ENCODE data around the gene EEF2KMT. TPM values are rescaled to one million over a fixed set of nuclear protein-coding genes. Genes with fewer than 3 reads are reported as not detected.

Gene EEF2KMT
- total and polyA plus RNA-seq, 2 of the 13 experiments (the other 11 are each of a cell fraction or from before 2014, with no cell fraction given) = 10.7 to 26.9 TPM

- no peak for TF ChIP-seq SRSF9 (IDR thresholded peaks at IDR 0.05; ENCODE audit: borderline replicate concordance, insufficient read depth, low read depth, low read length, poor library complexity, severe bottlenecking)
- no peak for TF ChIP-seq ATF1 (CRISPR knock-in tag; IDR thresholded peaks at IDR 0.05)
- TF ChIP-seq SMARCE1 (IDR thresholded peaks at IDR 0.05; ENCODE audit: borderline replicate concordance) = peak; percentile 46; the same call in 1 of the 2 replicates
- no peak for TF ChIP-seq HNRNPH1 (optimal IDR thresholded peaks at IDR 0.05; ENCODE audit: low read depth, low read length)
- 0 out of 2 replicates have a peak, but pooled peaks have one; percentile 44 for TF ChIP-seq ZFP1 (CRISPR knock-in tag; IDR thresholded peaks at IDR 0.05)
- TF ChIP-seq STAT5B (CRISPR knock-in tag; IDR thresholded peaks at IDR 0.05) = 0 out of 2 replicates have a peak, but pooled peaks have one; percentile 44
- TF ChIP-seq BRD4 (CRISPR knock-in tag; IDR thresholded peaks at IDR 0.05) = peak; percentile 65; the same call in 1 of the 2 replicates
- TF ChIP-seq ZNF274 (CRISPR knock-in tag; IDR thresholded peaks at IDR 0.05) = no peak
- 0 out of 2 replicates have a peak, but pooled peaks have one; percentile 42 for TF ChIP-seq ZNF737 (CRISPR knock-in tag; IDR thresholded peaks at IDR 0.05; ENCODE audit: borderline replicate concordance)
- no peak for TF ChIP-seq ZBTB49 (CRISPR knock-in tag; IDR thresholded peaks at IDR 0.05; ENCODE audit: borderline replicate concordance)
- no peak for TF ChIP-seq GTF2F1 (IDR thresholded peaks at IDR 0.05; ENCODE audit: low read length)
- no peak for TF ChIP-seq HNRNPL (IDR thresholded peaks at IDR 0.05; ENCODE audit: low read depth, low read length)
- no peak for TF ChIP-seq MAF1 (CRISPR knock-in tag; IDR thresholded peaks at IDR 0.05; ENCODE audit: borderline replicate concordance)
- TF ChIP-seq, protein P1, sequence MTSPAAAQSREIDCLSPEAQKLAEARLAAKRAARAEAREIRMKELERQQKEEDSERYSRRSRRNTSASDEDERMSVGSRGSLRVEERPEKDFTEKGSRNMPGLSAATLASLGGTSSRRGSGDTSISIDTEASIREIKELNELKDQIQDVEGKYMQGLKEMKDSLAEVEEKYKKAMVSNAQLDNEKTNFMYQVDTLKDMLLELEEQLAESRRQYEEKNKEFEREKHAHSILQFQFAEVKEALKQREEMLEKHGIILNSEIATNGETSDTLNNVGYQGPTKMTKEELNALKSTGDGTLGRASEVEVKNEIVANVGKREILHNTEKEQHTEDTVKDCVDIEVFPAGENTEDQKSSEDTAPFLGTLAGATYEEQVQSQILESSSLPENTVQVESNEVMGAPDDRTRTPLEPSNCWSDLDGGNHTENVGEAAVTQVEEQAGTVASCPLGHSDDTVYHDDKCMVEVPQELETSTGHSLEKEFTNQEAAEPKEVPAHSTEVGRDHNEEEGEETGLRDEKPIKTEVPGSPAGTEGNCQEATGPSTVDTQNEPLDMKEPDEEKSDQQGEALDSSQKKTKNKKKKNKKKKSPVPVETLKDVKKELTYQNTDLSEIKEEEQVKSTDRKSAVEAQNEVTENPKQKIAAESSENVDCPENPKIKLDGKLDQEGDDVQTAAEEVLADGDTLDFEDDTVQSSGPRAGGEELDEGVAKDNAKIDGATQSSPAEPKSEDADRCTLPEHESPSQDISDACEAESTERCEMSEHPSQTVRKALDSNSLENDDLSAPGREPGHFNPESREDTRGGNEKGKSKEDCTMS (CRISPR knock-in tag; conservative IDR thresholded peaks at IDR 0.05) = no peak
- no peak for TF ChIP-seq TSC22D2 (CRISPR knock-in tag; IDR thresholded peaks at IDR 0.05; ENCODE audit: borderline replicate concordance)
- TF ChIP-seq REPIN1 (CRISPR knock-in tag; IDR thresholded peaks at IDR 0.05; ENCODE audit: borderline replicate concordance, low read depth) = peak; percentile 85; the same call in 1 of the 2 replicates
- TF ChIP-seq, protein P2, sequence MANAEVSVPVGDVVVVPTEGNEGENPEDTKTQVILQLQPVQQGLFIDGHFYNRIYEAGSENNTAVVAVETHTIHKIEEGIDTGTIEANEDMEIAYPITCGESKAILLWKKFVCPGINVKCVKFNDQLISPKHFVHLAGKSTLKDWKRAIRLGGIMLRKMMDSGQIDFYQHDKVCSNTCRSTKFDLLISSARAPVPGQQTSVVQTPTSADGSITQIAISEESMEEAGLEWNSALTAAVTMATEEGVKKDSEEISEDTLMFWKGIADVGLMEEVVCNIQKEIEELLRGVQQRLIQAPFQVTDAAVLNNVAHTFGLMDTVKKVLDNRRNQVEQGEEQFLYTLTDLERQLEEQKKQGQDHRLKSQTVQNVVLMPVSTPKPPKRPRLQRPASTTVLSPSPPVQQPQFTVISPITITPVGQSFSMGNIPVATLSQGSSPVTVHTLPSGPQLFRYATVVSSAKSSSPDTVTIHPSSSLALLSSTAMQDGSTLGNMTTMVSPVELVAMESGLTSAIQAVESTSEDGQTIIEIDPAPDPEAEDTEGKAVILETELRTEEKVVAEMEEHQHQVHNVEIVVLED (CRISPR knock-in tag; IDR thresholded peaks at IDR 0.05; ENCODE audit: borderline replicate concordance) = no peak
- peak; percentile 51; the same call in 1 of the 2 replicates for TF ChIP-seq ZSCAN20 (CRISPR knock-in tag; IDR thresholded peaks at IDR 0.05; ENCODE audit: borderline replicate concordance)
- TF ChIP-seq, protein P3, sequence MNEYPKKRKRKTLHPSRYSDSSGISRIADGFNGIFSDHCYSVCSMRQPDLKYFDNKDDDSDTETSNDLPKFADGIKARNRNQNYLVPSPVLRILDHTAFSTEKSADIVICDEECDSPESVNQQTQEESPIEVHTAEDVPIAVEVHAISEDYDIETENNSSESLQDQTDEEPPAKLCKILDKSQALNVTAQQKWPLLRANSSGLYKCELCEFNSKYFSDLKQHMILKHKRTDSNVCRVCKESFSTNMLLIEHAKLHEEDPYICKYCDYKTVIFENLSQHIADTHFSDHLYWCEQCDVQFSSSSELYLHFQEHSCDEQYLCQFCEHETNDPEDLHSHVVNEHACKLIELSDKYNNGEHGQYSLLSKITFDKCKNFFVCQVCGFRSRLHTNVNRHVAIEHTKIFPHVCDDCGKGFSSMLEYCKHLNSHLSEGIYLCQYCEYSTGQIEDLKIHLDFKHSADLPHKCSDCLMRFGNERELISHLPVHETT (CRISPR knock-in tag; conservative IDR thresholded peaks at IDR 0.05) = no peak
Observed at GRCh38 chr16:5143761-5144620, 46.4 kb upstream of the EEF2KMT start (continued).
